Skeletal muscle satellite cell (primary cell): ENCODE data around the gene MYO3B.
"Not testable (repeated sequence)": the region's sequence is repeated elsewhere in the genome, so short reads cannot be mapped to it uniquely, and the experiment has no call there.

Source experiments
- H3K27me3 ChIP-seq: 2 replicates; pipeline ENCODE4 v1.7.0; 2013; ENCODE audit warnings: low read length; ENCODE audit not compliant: control insufficient read depth, insufficient read depth
- H3K36me3 ChIP-seq: 2 replicates; pipeline ENCODE4 v1.7.0; 2013; ENCODE audit warnings: mild to moderate bottlenecking, control low read depth, low read length; ENCODE audit not compliant: insufficient read depth
- H3K4me1 ChIP-seq: 2 replicates; pipeline ENCODE4 v1.7.0; 2013; ENCODE audit warnings: low read length; ENCODE audit not compliant: control insufficient read depth, insufficient read depth
- H3K4me2 ChIP-seq: 2 replicates; pipeline ENCODE4 v1.7.0; 2013; ENCODE audit warnings: mild to moderate bottlenecking, low read length
- H3K4me3 ChIP-seq: 2 replicates; pipeline ENCODE4 v1.7.0; 2013; ENCODE audit warnings: low read length
- H3K9ac ChIP-seq: 2 replicates; pipeline ENCODE4 v1.7.0; 2013; ENCODE audit warnings: mild to moderate bottlenecking, low read depth, low read length, moderate library complexity
- H3K9me3 ChIP-seq: replicated peaks from 2 replicates; pipeline ENCODE4 v1.7.0; 2013; ENCODE audit warnings: mild to moderate bottlenecking, control low read depth, low read length

Gene MYO3B

GRCh38 chr2:170336408-170336807 lies 158.5 kb downstream of the MYO3B start:
- Histone ChIP-seq H3K4me3 (no peak overlapping the region), H3K9ac (no peak overlapping the region), H3K4me1 (no peaks in the 10 kb centered on the region), H3K36me3 (no peaks in the 10 kb centered on the region), H3K9me3 (no peaks in the 10 kb centered on the region), H3K27me3 (peaks cover 51% of the 10 kb centered on the region), H3K4me2 (no peak overlapping the region)

GRCh38 chr2:170336916-170337315 lies 159.0 kb downstream of the MYO3B start:
- Histone ChIP-seq H3K4me1 (no peaks in the 10 kb centered on the region), H3K27me3 (peaks cover 46% of the 10 kb centered on the region), H3K36me3 (no peaks in the 10 kb centered on the region)

GRCh38 chr2:170339322-170339721 lies 161.4 kb downstream of the MYO3B start:
- Histone ChIP-seq H3K4me1 (no peaks in the 10 kb centered on the region), H3K27me3 (peaks cover 31% of the 10 kb centered on the region), H3K4me3 (no peak overlapping the region), H3K9ac (no peak overlapping the region), H3K9me3 (no peaks in the 10 kb centered on the region), H3K4me2 (no peak overlapping the region), H3K36me3 (no peaks in the 10 kb centered on the region)

More at GRCh38 chr2:170336916-170337315, 159.0 kb downstream of the MYO3B start:
- Histone ChIP-seq H3K9ac (no peak overlapping the region), H3K9me3 (no peaks in the 10 kb centered on the region), H3K4me3 (no peak overlapping the region), H3K4me2 (no peak overlapping the region)

GRCh38 chr2:170339750-170340692 lies 162.1 kb downstream of the MYO3B start:
- Histone ChIP-seq H3K9ac (no peak overlapping the region), H3K4me1 (no peaks in the 10 kb centered on the region), H3K4me3 (no peak overlapping the region), H3K9me3 (no peaks in the 10 kb centered on the region), H3K36me3 (no peaks in the 10 kb centered on the region), H3K4me2 (no peak overlapping the region), H3K27me3 (peaks cover 25% of the 10 kb centered on the region)

GRCh38 chr2:170340693-170341068 lies 162.7 kb downstream of the MYO3B start:
- H3K4me1 ChIP-seq: no peaks in the 10 kb centered on the region
- H3K36me3 ChIP-seq: no peaks in the 10 kb centered on the region
- H3K4me3 ChIP-seq: no peak overlapping the region
- H3K9ac ChIP-seq: no peak overlapping the region
- no peaks in the 10 kb centered on the region for H3K9me3 ChIP-seq
- H3K27me3 ChIP-seq: peaks cover 19% of the 10 kb centered on the region
- no peak overlapping the region for H3K4me2 ChIP-seq

GRCh38 chr2:170341684-170342623 lies 164.0 kb downstream of the MYO3B start:
- no peaks in the 10 kb centered on the region for H3K36me3 ChIP-seq
- no peak overlapping the region for H3K4me2 ChIP-seq
- no peaks in the 10 kb centered on the region for H3K9me3 ChIP-seq
- H3K4me3 ChIP-seq: no peak overlapping the region
- no peak overlapping the region for H3K9ac ChIP-seq
- H3K27me3 ChIP-seq: peaks cover 18% of the 10 kb centered on the region
- no peaks in the 10 kb centered on the region for H3K4me1 ChIP-seq

GRCh38 chr2:170344663-170345346 lies 166.9 kb downstream of the MYO3B start:
- Histone ChIP-seq H3K9ac (no peak overlapping the region), H3K36me3 (no peaks in the 10 kb centered on the region), H3K9me3 (no peaks in the 10 kb centered on the region), H3K27me3 (peaks cover 9% of the 10 kb centered on the region), H3K4me2 (no peak overlapping the region), H3K4me1 (no peaks in the 10 kb centered on the region), H3K4me3 (no peak overlapping the region)

- Histone ChIP-seq H3K4me1 (no peaks in the 10 kb centered on the region), H3K27me3 (peaks cover 7% of the 10 kb centered on the region), H3K4me3 (no peak overlapping the region), H3K36me3 (no peaks in the 10 kb centered on the region), H3K4me2 (no peak overlapping the region), H3K9ac (no peak overlapping the region), H3K9me3 (no peaks in the 10 kb centered on the region)
These were observed 167.7 kb downstream of the MYO3B start for GRCh38 chr2:170345607-170346006.

GRCh38 chr2:170349269-170349668 lies 171.3 kb downstream of the MYO3B start:
- H3K4me3 ChIP-seq, H3K4me2 ChIP-seq, H3K9me3 ChIP-seq, H3K9ac ChIP-seq, H3K36me3 ChIP-seq, H3K4me1 ChIP-seq: not testable (repeated sequence)
- H3K27me3 ChIP-seq: peaks cover 15% of the 10 kb centered on the region

GRCh38 chr2:170350929-170351826 lies 173.2 kb downstream of the MYO3B start:
- H3K4me1 ChIP-seq: no peaks in the 10 kb centered on the region
- peaks cover 19% of the 10 kb centered on the region for H3K27me3 ChIP-seq
- no peaks in the 10 kb centered on the region for H3K36me3 ChIP-seq
- H3K9me3 ChIP-seq: no peaks in the 10 kb centered on the region
- H3K4me3 ChIP-seq: no peak overlapping the region
- H3K9ac ChIP-seq: no peak overlapping the region
- H3K4me2 ChIP-seq: no peak overlapping the region
